ENCODE measurements around the gene BRAT1. TPM values are rescaled to one million over a fixed set of nuclear protein-coding genes. Genes with fewer than 3 reads are reported as not detected.
"Not testable (repeated sequence)": the region's sequence is repeated elsewhere in the genome, so short reads cannot be mapped to it uniquely, and the experiment has no call there.

Gene BRAT1
- total RNA-seq, 1 donor from 2014 or later: 53.0 TPM

- not testable (repeated sequence) for H3K4me3 ChIP-seq (ENCODE audit: low read depth, low read length); DNase-seq (ENCODE audit: low read depth)
Measured at GRCh38 chr7:2530994-2531795, 24.1 kb downstream of the BRAT1 start.

- no peak for DNase-seq (ENCODE audit: low read depth)
- H3K4me3 ChIP-seq (ENCODE audit: low read depth, low read length): no peak overlapping the region
Measured at GRCh38 chr7:2530071-2530987, 25.0 kb downstream of the BRAT1 start.

DNA sequence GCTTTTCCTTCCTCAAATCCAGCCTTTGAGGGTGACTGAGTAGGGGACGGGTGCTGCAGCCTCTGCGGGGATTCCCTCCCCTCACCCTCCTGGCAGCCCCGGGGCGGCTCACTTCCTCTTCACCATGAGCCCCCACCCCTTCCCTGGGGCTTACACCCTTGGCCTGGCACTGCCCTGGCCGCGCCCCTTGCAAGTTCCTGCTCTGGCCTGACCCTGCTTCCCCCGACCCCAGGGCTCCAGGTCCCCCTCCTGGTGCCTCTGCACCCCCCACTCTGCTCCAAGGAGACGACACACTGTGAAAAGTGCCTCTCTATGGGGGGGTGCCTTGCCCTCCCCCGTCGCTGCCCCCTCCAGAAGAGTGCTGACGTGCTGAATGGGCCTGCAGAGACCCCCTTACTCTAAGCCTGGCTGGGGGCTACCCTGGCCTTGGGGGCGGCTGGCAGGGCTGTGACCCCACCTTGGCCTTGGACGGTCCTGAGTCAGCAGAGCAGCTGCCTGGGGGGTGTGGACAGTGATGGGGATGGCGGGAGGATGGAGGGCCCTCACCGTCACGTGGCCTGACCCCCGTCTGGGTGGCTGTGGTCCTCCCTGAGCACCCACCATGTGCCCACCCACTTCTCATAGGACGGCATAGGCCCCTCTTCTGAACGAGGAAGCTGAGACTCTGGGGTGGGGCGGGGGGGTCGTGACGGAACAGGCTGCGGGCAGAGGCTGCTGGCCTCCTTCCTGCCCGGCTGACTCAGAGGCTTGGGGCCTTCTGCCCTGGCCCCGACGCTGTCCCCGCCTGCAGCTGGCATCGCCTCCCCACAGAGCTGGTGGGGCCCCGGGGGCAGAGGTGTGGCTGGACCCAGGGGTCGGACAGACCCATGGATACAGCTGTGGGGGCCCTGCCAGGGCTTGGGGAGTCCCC, 25.9 kb downstream of the BRAT1 start:
- no peak overlapping the region for H3K4me3 ChIP-seq (ENCODE audit: low read depth, low read length)
- DNase-seq (ENCODE audit: low read depth): no peak
- TF ChIP-seq CTCF (conservative IDR thresholded peaks at IDR 0.05; ENCODE audit: low read depth, low read length): no peak

More at GRCh38 chr7:2530071-2530987, 25.0 kb downstream of the BRAT1 start:
- no peak for TF ChIP-seq CTCF (conservative IDR thresholded peaks at IDR 0.05; ENCODE audit: low read depth, low read length)

GRCh38 chr7:2528481-2529095, 26.7 kb downstream of the BRAT1 start:
- no peak overlapping the region for H3K4me3 ChIP-seq (ENCODE audit: low read depth, low read length)
- no peak for DNase-seq (ENCODE audit: low read depth)
- no peak for TF ChIP-seq CTCF (conservative IDR thresholded peaks at IDR 0.05; ENCODE audit: low read depth, low read length)

DNA sequence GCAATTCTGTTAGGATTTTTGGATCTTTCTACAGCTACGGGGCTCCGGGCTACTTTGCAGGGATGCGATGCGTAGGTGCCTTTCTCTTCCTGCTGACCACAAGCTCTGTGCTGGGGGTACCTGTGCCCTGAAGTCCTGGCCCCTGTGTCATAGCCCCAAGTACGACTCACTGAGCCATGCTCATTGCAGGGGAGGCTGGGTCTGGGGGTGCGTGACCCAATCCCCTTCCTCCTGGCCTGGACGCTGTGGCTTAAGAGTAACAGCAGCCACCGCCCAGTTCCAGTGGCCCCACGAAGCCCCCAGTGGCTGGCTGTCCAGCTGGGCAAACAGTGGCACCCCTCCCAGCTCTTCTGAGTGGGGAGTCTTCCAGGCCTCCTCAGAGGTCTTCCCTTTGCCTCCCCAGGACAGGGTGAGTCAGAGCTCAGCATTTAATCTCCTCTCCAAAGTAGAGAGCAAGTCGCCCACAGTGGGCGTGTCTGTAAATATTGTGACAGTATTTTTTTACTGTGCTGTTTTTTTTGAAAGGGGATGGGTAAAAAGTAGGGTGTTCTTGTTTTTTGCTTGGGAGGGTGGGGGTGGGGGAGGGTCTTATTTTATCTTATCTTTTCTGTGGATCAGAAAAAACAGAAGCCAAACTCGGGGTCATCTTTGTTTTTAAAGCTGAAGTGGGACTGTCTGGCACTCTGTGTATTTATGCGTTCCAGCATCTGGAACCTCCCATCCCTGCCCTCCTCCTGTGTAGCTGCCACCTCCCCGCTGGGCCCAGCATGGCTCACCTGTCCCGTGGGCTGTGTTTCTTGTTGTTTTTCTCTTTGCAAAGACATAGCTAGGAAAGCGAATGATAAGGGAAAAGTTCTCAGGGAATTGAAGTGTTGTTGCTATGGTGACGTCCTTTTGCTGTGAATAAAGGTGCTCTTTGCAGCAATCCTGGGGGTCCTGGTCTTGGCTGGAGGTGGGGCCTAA, 27.5 kb downstream of the BRAT1 start:
- TF ChIP-seq CTCF (conservative IDR thresholded peaks at IDR 0.05; ENCODE audit: low read depth, low read length): no peak
- DNase-seq (ENCODE audit: low read depth): no peak
- no peak overlapping the region for H3K4me3 ChIP-seq (ENCODE audit: low read depth, low read length)
